ENCODE data around the gene HSPH1.

- TF ChIP-seq ATF3 (IDR thresholded peaks at IDR 0.05; ENCODE audit: borderline replicate concordance, extremely low read depth, low read depth, low read length) (no peak), CTCF (IDR thresholded peaks at IDR 0.05 in 2 of 3, conservative IDR thresholded peaks at IDR 0.05 in 1 of 3; ENCODE audit: control insufficient read depth in 2 of 3, extremely low read depth in 1 of 3, insufficient read depth in 1 of 3, low read depth in 3 of 3, low read length in 3 of 3) (no peak), EGR1 (IDR thresholded peaks at IDR 0.05; ENCODE audit: borderline replicate concordance in 1 of 2, low read depth in 2 of 2, low read length in 2 of 2) (no peak)
Measured at GRCh38 chr13:31116224-31116623, 45.5 kb downstream of the HSPH1 start.
